Mesenchymal stem cell (in vitro differentiated cells and primary cell): ENCODE data around the gene GFPT1.

Experiments
- DNase-seq: peaks from one replicate; pipeline ENCODE4 v3.0.0-alpha.2; 2013
- H2AFZ ChIP-seq: one replicate; pipeline ENCODE4 v1.6.1; 2013; ENCODE audit warnings: low read depth, mild to moderate bottlenecking, control low read depth, inconsistent platforms, low read length, moderate library complexity
- H2AK5ac ChIP-seq: 2 replicates; pipeline ENCODE4 v1.6.1; 2013; ENCODE audit warnings: low read length, moderate library complexity, mild to moderate bottlenecking, inconsistent platforms; ENCODE audit not compliant: severe bottlenecking
- H2BK120ac ChIP-seq: one replicate; pipeline ENCODE4 v1.6.1; 2013; ENCODE audit warnings: low read depth, mild to moderate bottlenecking, inconsistent platforms, low read length, moderate library complexity
- H2BK12ac ChIP-seq, 2 experiments: one replicate each; pipeline ENCODE4 v1.6.1; 2013; ENCODE audit warnings: inconsistent platforms in 2 of 2, low read length in 2 of 2, mild to moderate bottlenecking in 2 of 2, moderate library complexity in 2 of 2, control low read depth in 1 of 2
- H2BK15ac ChIP-seq: one replicate; pipeline ENCODE4 v1.6.1; 2013; ENCODE audit warnings: mild to moderate bottlenecking, low read depth, inconsistent platforms; ENCODE audit not compliant: poor library complexity, severe bottlenecking
- H2BK5ac ChIP-seq: 2 replicates; pipeline ENCODE4 v1.6.1; 2013; ENCODE audit warnings: low read depth, mild to moderate bottlenecking, low read length, control low read depth, inconsistent platforms; ENCODE audit not compliant: poor library complexity, severe bottlenecking
- H3K14ac ChIP-seq, 2 experiments: one replicate each; pipeline ENCODE4 v1.6.1; 2013; ENCODE audit warnings: inconsistent platforms in 2 of 2, low read length in 2 of 2, control low read depth in 1 of 2, mild to moderate bottlenecking in 1 of 2, moderate library complexity in 1 of 2
- H3K18ac ChIP-seq, 2 experiments: one replicate each; pipeline ENCODE4 v1.6.1; 2013; ENCODE audit warnings: inconsistent platforms in 2 of 2, low read length in 2 of 2, control low read depth in 1 of 2, low read depth in 1 of 2, mild to moderate bottlenecking in 1 of 2
- H3K23ac ChIP-seq, 2 experiments: one replicate each; pipeline ENCODE4 v1.6.1; 2013; ENCODE audit warnings: inconsistent platforms in 2 of 2, low read length in 2 of 2, mild to moderate bottlenecking in 2 of 2, moderate library complexity in 2 of 2, control low read depth in 1 of 2
- H3K27ac ChIP-seq: 2 replicates; pipeline ENCODE4 v1.5.1; 2013; ENCODE audit warnings: mild to moderate bottlenecking, moderate library complexity, low read length, control low read depth, inconsistent platforms; ENCODE audit not compliant: poor library complexity, severe bottlenecking
- H3K27me3 ChIP-seq, 2 experiments: 2 replicates each; pipeline versions ENCODE4 v1.6.1 to v1.7.0; 2013; ENCODE audit warnings: low read length in 2 of 2, mild to moderate bottlenecking in 2 of 2, moderate library complexity in 2 of 2, control low read depth in 1 of 2, inconsistent platforms in 1 of 2; ENCODE audit not compliant: control insufficient read depth in 1 of 2, insufficient read depth in 1 of 2
- H3K36me3 ChIP-seq, 2 experiments: 2 replicates each; pipeline versions ENCODE4 v1.6.1 to v1.7.0; 2013; ENCODE audit warnings: low read length in 2 of 2, control low read depth in 1 of 2, inconsistent platforms in 1 of 2, low read depth in 1 of 2, mild to moderate bottlenecking in 1 of 2; ENCODE audit not compliant: insufficient read depth in 2 of 2, control insufficient read depth in 1 of 2
- H3K4ac ChIP-seq, 2 experiments: one replicate each; pipeline ENCODE4 v1.6.1; 2013; ENCODE audit warnings: inconsistent platforms in 2 of 2, low read length in 2 of 2, mild to moderate bottlenecking in 2 of 2, moderate library complexity in 2 of 2, control low read depth in 1 of 2, low read depth in 1 of 2
- H3K4me1 ChIP-seq: 2 replicates; pipeline ENCODE4 v1.6.1; 2013; ENCODE audit warnings: low read depth, low read length, control low read depth; ENCODE audit not compliant: control insufficient read depth, insufficient read depth
- H3K4me2 ChIP-seq: 2 replicates; pipeline ENCODE4 v1.6.1; 2013; ENCODE audit warnings: low read length, mild to moderate bottlenecking, inconsistent platforms; ENCODE audit not compliant: poor library complexity, severe bottlenecking
- H3K4me3 ChIP-seq, 2 experiments: 2 replicates each; pipeline versions ENCODE4 v1.5.1 to v1.7.0; 2013; ENCODE audit warnings: low read length in 2 of 2, mild to moderate bottlenecking in 2 of 2, control low read depth in 1 of 2, low read depth in 1 of 2; ENCODE audit not compliant: insufficient read depth in 1 of 2
- H3K79me1 ChIP-seq: replicated peaks from 2 replicates; pipeline ENCODE4 v1.6.1; 2013; ENCODE audit warnings: mild to moderate bottlenecking, control low read depth, low read length, inconsistent platforms; ENCODE audit not compliant: poor library complexity, severe bottlenecking
- H3K9ac ChIP-seq: 2 replicates; pipeline ENCODE4 v1.7.0; 2013; ENCODE audit warnings: mild to moderate bottlenecking, low read length, moderate library complexity
- H3K9me3 ChIP-seq: 2 replicates; pipeline ENCODE4 v1.7.0; 2013; ENCODE audit warnings: mild to moderate bottlenecking, low read length; ENCODE audit not compliant: control insufficient read depth
- H4K8ac ChIP-seq: one replicate; pipeline ENCODE4 v1.6.1; 2013; ENCODE audit warnings: inconsistent platforms, mild to moderate bottlenecking, low read length, moderate library complexity
- H4K91ac ChIP-seq: one replicate; pipeline ENCODE4 v1.6.1; 2013; ENCODE audit warnings: mild to moderate bottlenecking, low read length, inconsistent platforms
- WGBS: methylation state at CpG from one replicate; pipeline ENCODE4 v1.1.7; 2013; ENCODE audit warnings: mixed read lengths; 5-methylcytosine and 5-hydroxymethylcytosine counted together

GFPT1 gene

DNA sequence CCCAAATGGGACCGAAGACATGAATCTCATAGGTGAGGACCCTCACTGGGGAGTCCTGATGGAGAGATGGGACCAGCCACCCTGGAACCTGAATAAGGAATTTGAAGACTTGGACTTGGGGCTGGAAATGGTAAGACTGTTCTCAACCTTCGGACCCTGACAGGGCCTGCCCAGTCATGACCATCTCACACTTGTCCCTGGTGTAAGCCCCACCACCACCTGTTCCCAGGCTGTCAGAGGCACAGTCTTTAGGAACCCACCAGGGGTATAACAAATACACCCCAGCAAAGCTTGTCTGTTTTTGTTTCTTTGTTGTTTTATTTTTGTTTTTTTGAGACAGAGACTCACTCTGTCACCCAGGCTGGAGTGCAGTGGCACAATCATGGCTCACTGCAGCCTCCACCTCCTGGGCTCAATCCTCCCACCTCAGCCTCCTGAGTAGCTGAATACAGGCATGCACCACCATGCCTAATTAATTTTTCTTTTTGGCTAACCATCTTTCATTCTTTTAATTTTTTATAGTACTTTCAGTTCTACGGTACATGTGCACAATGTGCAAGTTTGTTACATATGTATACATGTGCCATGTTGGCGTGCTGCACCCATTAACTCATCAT, 106.1 kb downstream of the GFPT1 start:
- Histone ChIP-seq H3K79me1 (no peaks in the 10 kb centered on the region), H2BK5ac (no peak overlapping the region), H4K8ac (no peak overlapping the region), H3K9me3 (no peaks in the 10 kb centered on the region), H3K23ac (no peak overlapping the region), H2BK15ac (no peak overlapping the region), H3K18ac (no peak overlapping the region), H4K91ac (no peak overlapping the region), H2AK5ac (no peak overlapping the region), H2BK120ac (peak overlapping the region; percentile 42), H3K4me1 (peaks cover 3% of the 10 kb centered on the region), H3K4me3 (no peak overlapping the region), H3K9ac (no peak overlapping the region), H3K4ac (peak overlapping the region in 1 of 2 experiments; percentile 60), H3K4me2 (no peak overlapping the region), H3K27ac (no peak overlapping the region), H3K27me3 (no peaks in the 10 kb centered on the region), H3K14ac (no peak overlapping the region), H3K36me3 (no peaks in the 10 kb centered on the region), H2BK12ac (no peak overlapping the region), H2AFZ (no peak overlapping the region)
- 96% methylated on average over 4 of the region's 4 CpGs for WGBS
- no peak for DNase-seq

DNA sequence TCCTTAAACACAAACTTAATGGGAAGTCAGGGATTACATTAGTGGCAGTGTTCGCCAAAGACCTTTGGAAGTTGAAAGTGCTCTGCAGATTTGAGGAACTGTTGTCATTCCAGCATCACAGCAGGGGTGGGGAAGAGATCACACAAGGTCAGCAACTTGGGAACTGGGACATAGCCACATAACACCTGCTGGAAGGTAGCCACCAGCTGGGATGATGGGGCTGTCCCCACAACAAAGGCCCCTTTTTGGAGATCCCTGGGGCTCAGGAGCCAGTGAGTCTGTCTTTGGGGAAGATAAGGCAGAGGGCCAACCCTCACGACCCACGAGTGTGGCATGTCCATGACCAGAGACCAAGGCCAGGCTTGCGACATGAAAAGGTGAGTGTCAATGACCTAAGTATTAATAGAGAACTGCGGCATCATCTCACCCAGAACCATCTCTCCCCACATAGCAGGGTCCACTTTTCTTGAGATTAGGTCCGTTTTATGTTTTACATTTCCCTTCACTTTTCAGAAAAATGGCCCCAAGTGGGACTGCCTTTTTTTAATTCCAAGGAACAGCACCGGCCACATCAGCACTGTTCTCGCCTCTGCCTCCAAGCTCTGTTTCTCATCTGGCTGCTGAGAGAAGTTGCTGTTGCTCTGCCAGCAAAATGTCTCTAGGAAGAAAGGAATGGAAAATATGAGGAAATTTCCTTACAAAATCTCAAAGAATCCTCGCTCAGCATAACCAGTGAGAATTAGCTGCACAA, 106.9 kb downstream of the GFPT1 start:
- peak overlapping the region in 1 of 2 experiments; percentile 18 for H3K14ac ChIP-seq
- H3K36me3 ChIP-seq, result no peaks in the 10 kb centered on the region
- no peak overlapping the region for H2BK120ac ChIP-seq
- H3K9me3 ChIP-seq, result no peaks in the 10 kb centered on the region
- WGBS, result 86% methylated on average over 9 of the region's 9 CpGs
- peak overlapping the region; percentile 8 to 38 for H2BK12ac ChIP-seq
- no peak overlapping the region for H3K4me3 ChIP-seq
- no peak overlapping the region for H2BK15ac ChIP-seq
- no peak overlapping the region for H2BK5ac ChIP-seq
- no peak overlapping the region for H3K27ac ChIP-seq
- no peak overlapping the region for H3K9ac ChIP-seq
- H4K8ac ChIP-seq, result no peak overlapping the region
- DNase-seq, result no peak
- H2AK5ac ChIP-seq, result no peak overlapping the region
- H3K4me1 ChIP-seq, result peaks cover 3% of the 10 kb centered on the region
- no peak overlapping the region for H2AFZ ChIP-seq
- H3K18ac ChIP-seq, result peak overlapping the region in 1 of 2 experiments; percentile 57
- no peak overlapping the region for H3K4me2 ChIP-seq
- no peaks in the 10 kb centered on the region for H3K79me1 ChIP-seq
- H3K27me3 ChIP-seq, result no peaks in the 10 kb centered on the region
- no peak overlapping the region for H4K91ac ChIP-seq
- no peak overlapping the region for H3K23ac ChIP-seq
- H3K4ac ChIP-seq, result peak overlapping the region; percentile 37 to 60

DNA sequence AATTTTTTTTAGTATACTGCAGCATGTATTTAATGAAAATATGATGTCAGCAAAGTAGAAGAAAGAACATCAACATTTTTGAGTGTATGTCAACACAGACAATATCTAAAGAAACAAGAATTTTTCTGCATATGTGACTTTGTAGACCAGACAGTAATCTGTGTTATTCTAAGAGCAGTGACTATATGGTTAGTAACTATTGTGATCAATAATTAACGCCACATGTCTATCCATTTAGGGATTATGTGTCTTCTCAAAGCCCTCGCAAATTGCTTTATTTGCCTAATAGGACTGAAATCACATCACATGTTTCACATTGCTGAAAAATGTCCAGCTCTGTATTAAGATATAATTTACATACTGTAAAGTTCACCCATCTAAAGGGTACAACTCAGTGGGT, 107.8 kb downstream of the GFPT1 start:
- H3K4me2 ChIP-seq, result no peak overlapping the region
- no peak overlapping the region for H4K8ac ChIP-seq
- no peak overlapping the region for H3K9ac ChIP-seq
- no peaks in the 10 kb centered on the region for H3K36me3 ChIP-seq
- H4K91ac ChIP-seq, result no peak overlapping the region
- no peak overlapping the region for H3K4me3 ChIP-seq
- H3K4me1 ChIP-seq, result peaks cover 3% of the 10 kb centered on the region
- H2BK15ac ChIP-seq, result no peak overlapping the region
- H3K27me3 ChIP-seq, result no peaks in the 10 kb centered on the region
- H3K79me1 ChIP-seq, result no peaks in the 10 kb centered on the region
- H3K23ac ChIP-seq, result no peak overlapping the region
- no peaks in the 10 kb centered on the region for H3K9me3 ChIP-seq
- H2AK5ac ChIP-seq, result no peak overlapping the region
- 79% methylated on average over 2 of the region's 2 CpGs for WGBS
- no peak overlapping the region for H3K18ac ChIP-seq
- no peak overlapping the region for H2AFZ ChIP-seq
- no peak overlapping the region for H2BK5ac ChIP-seq
- no peak overlapping the region for H3K4ac ChIP-seq
- no peak overlapping the region for H3K27ac ChIP-seq
- DNase-seq, result no peak
- no peak overlapping the region for H3K14ac ChIP-seq
- H2BK12ac ChIP-seq, result no peak overlapping the region
- H2BK120ac ChIP-seq, result no peak overlapping the region

DNA sequence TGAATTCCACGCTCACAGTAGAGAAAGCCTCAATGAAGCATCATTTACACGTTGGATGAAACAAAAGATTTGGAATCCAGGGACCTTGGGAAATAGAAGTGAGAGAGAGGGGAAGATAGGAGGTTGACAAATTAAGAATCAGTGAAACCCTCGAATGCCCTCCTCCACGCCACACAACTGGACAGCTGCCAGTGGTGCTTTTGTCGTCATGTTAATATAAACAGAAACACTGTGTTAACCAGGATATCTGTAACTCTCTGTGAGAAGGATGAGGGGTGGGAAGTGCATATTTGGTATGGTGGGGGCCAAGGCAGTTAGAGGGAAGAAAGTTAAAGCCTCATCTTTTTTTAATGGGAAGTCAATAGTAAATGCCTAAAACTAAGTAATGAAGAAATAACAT, 108.7 kb downstream of the GFPT1 start:
- no peak overlapping the region for H2BK5ac ChIP-seq
- DNase-seq, result peak; percentile 75
- no peak overlapping the region for H3K23ac ChIP-seq

More for the DNA sequence above, 108.7 kb downstream of the GFPT1 start:
- H3K4ac ChIP-seq, result no peak overlapping the region
- no peak overlapping the region for H4K8ac ChIP-seq
- H3K4me1 ChIP-seq, result peaks cover 3% of the 10 kb centered on the region
- no peak overlapping the region for H3K4me2 ChIP-seq
- no peak overlapping the region for H2AK5ac ChIP-seq
- no peak overlapping the region for H3K27ac ChIP-seq
- no peaks in the 10 kb centered on the region for H3K9me3 ChIP-seq
- H2BK120ac ChIP-seq, result no peak overlapping the region
- H3K9ac ChIP-seq, result no peak overlapping the region
- H2AFZ ChIP-seq, result no peak overlapping the region
- no peak overlapping the region for H3K4me3 ChIP-seq
- H3K27me3 ChIP-seq, result no peaks in the 10 kb centered on the region
- H3K18ac ChIP-seq, result no peak overlapping the region
- no peak overlapping the region for H4K91ac ChIP-seq
- H3K36me3 ChIP-seq, result no peaks in the 10 kb centered on the region
- H2BK12ac ChIP-seq, result no peak overlapping the region
- 50% methylated on average over 5 of the region's 5 CpGs for WGBS
- H3K79me1 ChIP-seq, result no peaks in the 10 kb centered on the region
- H3K14ac ChIP-seq, result no peak overlapping the region
- no peak overlapping the region for H2BK15ac ChIP-seq
